ENCODE results near the gene YARS2. TPM values are rescaled to one million over a fixed set of nuclear protein-coding genes. Genes with fewer than 3 reads are reported as not detected.

Gene YARS2
- total RNA-seq, result 10 to 100 TPM in 2 of 6 experiments, 1 to 10 TPM in 4; 6.9 to 19.4 (median 9.0) TPM
- long read RNA-seq, partial matches to known transcripts, result 0 of 5 reads
- long read RNA-seq, other reads (novel, unspliced or antisense), result 1 of 5 reads

- TF ChIP-seq POLR2A (IDR thresholded peaks at IDR 0.05), result peak; percentile 74
- TF ChIP-seq CTCF (IDR thresholded peaks at IDR 0.05), result peak; percentile 75 to 89 (median 82)
- DNase-seq (peak; percentile 93 to 96 (median 95)), ATAC-seq (peak; percentile 97 to 99 (median 98))
- intact Hi-C loops (cut with DNase I), result loop anchor here in 1 of 2 donors (5.0 kb wide), 1 partner anchor 166 kb away; no protein-coding TSS in a partner anchor
- H3K27me3 ChIP-seq, result no peaks in the 10 kb centered on the region
- peaks cover 0 to 31% (median 6%) of the 10 kb centered on the region in 4 donors for H3K36me3 ChIP-seq
- 0% methylated on average over 33 of the region's 39 CpGs for WGBS (ENCODE audit: insufficient coverage, low coverage, low lambda C conversion rate, missing lambda C conversion rate)
- H3K9me3 ChIP-seq, result no peaks in the 10 kb centered on the region
- peaks cover 0 to 10% (median 3%) of the 10 kb centered on the region in 4 donors for H3K4me1 ChIP-seq
- peak within 1 kb of the TSS; percentile 81 to 83 (median 81) for H3K27ac ChIP-seq
- H3K4me3 ChIP-seq, result peak within 1 kb of the TSS; percentile 88 to 100 (median 92)
These were observed at the start of gene YARS2 for GRCh38 chr12:32755654-32756475. Gene YARS2 (minus strand): TSS chr12:32755897. CDS start chr12:32755874, 23 bp downstream.

DNA sequence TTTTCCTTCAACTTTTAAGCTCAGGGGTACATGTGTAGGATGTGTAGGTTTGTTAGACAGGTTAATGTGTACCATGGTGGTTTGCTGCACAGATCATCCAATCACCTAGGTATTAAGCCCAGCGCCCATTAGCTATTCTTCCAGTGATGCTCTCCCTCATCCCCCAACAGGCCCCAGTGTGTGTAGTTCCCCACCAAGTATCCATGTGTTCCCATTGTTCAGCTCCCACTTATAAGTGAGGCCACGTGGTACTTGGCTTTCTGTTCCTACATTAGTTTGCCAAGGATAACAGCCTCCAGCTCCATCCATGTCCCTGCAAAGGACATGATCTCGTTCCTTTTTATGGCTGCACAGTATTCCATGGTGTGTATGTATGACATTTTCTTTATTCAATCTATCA lies 48.6 kb upstream of the YARS2 start:
- 73% methylated on average over 3 of the region's 3 CpGs for WGBS (ENCODE audit: insufficient coverage, low coverage, low lambda C conversion rate, missing lambda C conversion rate)
- ATAC-seq (no peak), DNase-seq (no peak)
- no peak overlapping the region for H3K4me3 ChIP-seq
- TF ChIP-seq CTCF (IDR thresholded peaks at IDR 0.05) (no peak), POLR2A (IDR thresholded peaks at IDR 0.05) (no peak)
- H3K9me3 ChIP-seq, result no peaks in the 10 kb centered on the region
- no peak overlapping the region for H3K27ac ChIP-seq
- intact Hi-C loops (cut with DNase I), result no loop called here
- H3K36me3 ChIP-seq, result peaks cover 0 to 7% (median 0%) of the 10 kb centered on the region in 4 donors
- no peaks in the 10 kb centered on the region for H3K27me3 ChIP-seq
- no peaks in the 10 kb centered on the region for H3K4me1 ChIP-seq

DNA sequence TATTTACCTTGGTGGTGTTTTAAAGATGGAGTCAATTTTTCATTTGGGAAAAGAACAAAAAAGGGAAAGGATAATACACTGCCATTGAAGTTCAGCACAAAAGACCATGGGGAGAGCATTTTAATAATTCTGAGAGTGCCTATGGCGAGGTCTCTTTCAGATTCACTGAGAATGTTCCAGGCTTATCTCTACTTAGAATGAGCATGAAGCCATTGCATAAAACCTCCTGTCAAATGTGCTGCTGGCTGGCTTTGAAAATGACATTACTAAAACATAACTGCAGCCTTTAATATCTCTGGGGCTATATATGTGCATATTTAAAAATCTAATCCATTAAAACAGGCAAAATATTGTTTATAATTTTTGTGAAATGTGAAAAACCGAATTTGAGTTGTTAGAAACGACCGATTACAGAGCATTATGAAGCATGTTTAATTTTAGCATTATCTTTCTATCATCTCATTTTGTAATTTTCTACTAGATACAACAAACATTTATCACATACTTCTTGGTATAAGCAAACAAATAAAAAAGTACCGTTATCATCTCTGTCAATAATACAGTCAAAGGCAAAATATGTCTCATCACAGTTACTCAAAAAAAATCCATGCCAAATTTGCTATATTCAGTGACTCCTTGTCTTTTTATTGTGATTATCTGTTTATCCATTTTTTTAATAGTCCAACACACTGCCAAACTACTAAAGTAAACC lies 45.7 kb upstream of the YARS2 start:
- Histone ChIP-seq H3K27ac (no peak overlapping the region), H3K27me3 (no peaks in the 10 kb centered on the region), H3K4me3 (no peak overlapping the region), H3K4me1 (no peaks in the 10 kb centered on the region), H3K36me3 (peaks cover 0 to 7% (median 0%) of the 10 kb centered on the region in 4 donors), H3K9me3 (no peaks in the 10 kb centered on the region)
- ATAC-seq (no peak), DNase-seq (no peak)
- no peak for TF ChIP-seq POLR2A (IDR thresholded peaks at IDR 0.05)
- no peak for TF ChIP-seq CTCF (IDR thresholded peaks at IDR 0.05)
- intact Hi-C loops (cut with DNase I), result no loop called here
- 68% methylated on average over 5 of the region's 5 CpGs for WGBS (ENCODE audit: insufficient coverage, low coverage, low lambda C conversion rate, missing lambda C conversion rate)

- intact Hi-C loops (cut with DNase I), result no loop called here
- ATAC-seq, result no peak
These were observed 38.6 kb upstream of the YARS2 start for GRCh38 chr12:32794281-32794680.

More at GRCh38 chr12:32794281-32794680, 38.6 kb upstream of the YARS2 start:
- no peak overlapping the region for H3K27ac ChIP-seq
- WGBS (ENCODE audit: insufficient coverage, low coverage, low lambda C conversion rate, missing lambda C conversion rate), result 60% methylated on average over 4 of the region's 4 CpGs
- TF ChIP-seq POLR2A (IDR thresholded peaks at IDR 0.05) (no peak), CTCF (IDR thresholded peaks at IDR 0.05) (no peak)
- H3K4me1 ChIP-seq, result no peaks in the 10 kb centered on the region
- no peak overlapping the region for H3K4me3 ChIP-seq
- peaks cover 0 to 41% (median 10%) of the 10 kb centered on the region in 4 donors for H3K36me3 ChIP-seq
- no peaks in the 10 kb centered on the region for H3K9me3 ChIP-seq
- no peak for DNase-seq
- no peaks in the 10 kb centered on the region for H3K27me3 ChIP-seq
